ENCODE results near the gene ASIC5. TPM values are rescaled to one million over a fixed set of nuclear protein-coding genes. Genes with fewer than 3 reads are reported as not detected.

The ASIC5 gene
- total and polyA plus RNA-seq, 2 of the 4 experiments (the other 2 are of a cell fraction), result not detected

GRCh38 chr4:155849042-155849441 lies 17.0 kb downstream of the ASIC5 start:
- Histone ChIP-seq H3K27me3 (ENCODE audit: control insufficient read depth, insufficient read depth, low read length) (no peaks in the 10 kb centered on the region), H3K79me1 (ENCODE audit: low read depth in 1 of 2, low read length in 2 of 2) (no peaks in the 10 kb centered on the region), H3K18ac (ENCODE audit: low read depth, low read length) (no peak overlapping the region), H4K8ac (ENCODE audit: low read depth in 2 of 2, low read length in 2 of 2) (no peak overlapping the region), H3K56ac (ENCODE audit: extremely low read depth, insufficient read depth, low read length) (no peak overlapping the region), H2BK15ac (ENCODE audit: low read depth, low read length) (no peak overlapping the region), H2AFZ (replicated peaks; ENCODE audit: low read length, poor library complexity) (no peak overlapping the region), H3K14ac (replicated peaks; ENCODE audit: low read depth, low read length) (no peak overlapping the region), H3K9me3 (ENCODE audit: control insufficient read depth, insufficient read depth, low read length) (peaks cover 3% of the 10 kb centered on the region; the same call in 1 of the 2 replicates), H3K9me1 (ENCODE audit: insufficient read depth, low read length) (no peaks in the 10 kb centered on the region), H4K91ac (ENCODE audit: insufficient read depth, low read depth, low read length) (no peak overlapping the region), H3K23ac (ENCODE audit: low read depth, low read length) (no peak overlapping the region), H3K4me3 (ENCODE audit: insufficient read depth, low read depth, low read length) (no peak overlapping the region), H2BK5ac (ENCODE audit: low read depth, low read length, poor library complexity, severe bottlenecking) (no peak overlapping the region), H4K5ac (ENCODE audit: low read depth, low read length) (no peak overlapping the region), H2BK20ac (ENCODE audit: low read depth, low read length) (no peak overlapping the region), H2BK120ac (ENCODE audit: low read depth, low read length) (no peak overlapping the region), H3K27ac (ENCODE audit: insufficient read depth, low read length) (no peak overlapping the region), H2AK5ac (ENCODE audit: low read depth, low read length) (no peak overlapping the region), H2AK9ac (replicated peaks; ENCODE audit: low read depth, low read length, poor library complexity) (no peak overlapping the region), H4K20me1 (ENCODE audit: insufficient read depth, low read length) (no peaks in the 10 kb centered on the region), H3K4me2 (ENCODE audit: low read depth, low read length) (no peak overlapping the region), H3K4me1 (ENCODE audit: control insufficient read depth, insufficient read depth, low read length) (no peaks in the 10 kb centered on the region), H3K4ac (ENCODE audit: low read depth, low read length) (no peak overlapping the region), H3K36me3 (ENCODE audit: control insufficient read depth, insufficient read depth, low read length) (no peaks in the 10 kb centered on the region), H3K9ac (ENCODE audit: low read depth, low read length) (no peak overlapping the region)
- dilution Hi-C loops (cut with HindIII; ENCODE audit: low sequenced_read_pairs, unreplicated experiment), result no loop called here
- no peak for TF ChIP-seq RCOR1 (IDR thresholded peaks at IDR 0.05; ENCODE audit: insufficient replicate concordance, low read length)
- TF ChIP-seq NFE2L2 (IDR thresholded peaks at IDR 0.05; ENCODE audit: low read depth, low read length), result no peak
- no peak for TF ChIP-seq MAFK (IDR thresholded peaks at IDR 0.05; ENCODE audit: low read depth, low read length)
- no peak for TF ChIP-seq MAZ (IDR thresholded peaks at IDR 0.05; ENCODE audit: borderline replicate concordance, low read depth, low read length)
- TF ChIP-seq RAD21 (IDR thresholded peaks at IDR 0.05; ENCODE audit: low read length), result no peak
- TF ChIP-seq MXI1 (IDR thresholded peaks at IDR 0.05; ENCODE audit: borderline replicate concordance, low read depth, low read length), result no peak
- no peak for TF ChIP-seq CEBPB (IDR thresholded peaks at IDR 0.05; ENCODE audit: low read depth, low read length)
- TF ChIP-seq POLR2A (IDR thresholded peaks at IDR 0.05; ENCODE audit: low read depth, low read length), result no peak
- no peak for TF ChIP-seq SMC3 (IDR thresholded peaks at IDR 0.05; ENCODE audit: low read depth, low read length)
- no peak for TF ChIP-seq USF2 (IDR thresholded peaks at IDR 0.05; ENCODE audit: low read depth, low read length)
- no peak for TF ChIP-seq CHD1 (IDR thresholded peaks at IDR 0.05; ENCODE audit: low read depth, low read length)
- no peak for TF ChIP-seq FOS (IDR thresholded peaks at IDR 0.05; ENCODE audit: low read depth, low read length)
- no peak for TF ChIP-seq CTCF (conservative IDR thresholded peaks at IDR 0.05; ENCODE audit: low read depth, low read length)
- TF ChIP-seq RFX5 (IDR thresholded peaks at IDR 0.05; ENCODE audit: low read depth, low read length), result no peak
- no peak for TF ChIP-seq BHLHE40 (IDR thresholded peaks at IDR 0.05; ENCODE audit: low read depth, low read length)
- no peak for TF ChIP-seq ELK1 (IDR thresholded peaks at IDR 0.05; ENCODE audit: borderline replicate concordance, low read depth, low read length)
- ChIA-PET POLR2A (ENCODE audit: unreplicated experiment) (no interaction called here), CTCF (no interaction called here)
- no TSS peak for BruUV-seq (replicated peaks)
- ATAC-seq (ENCODE audit: low read depth) (no peak), DNase-seq (no peak)
- WGBS, 2 experiments (ENCODE audit: extremely low coverage in 2 of 2, insufficient read length in 1 of 2), result no CpG with 5 or more reads among the region's 4 CpGs
- intact Hi-C loops (cut with micrococcal nuclease), result no loop called here
- in situ Hi-C loops (cut with MboI; ENCODE audit: low sequenced_read_pairs), result no loop called here
